ENCODE results near the gene SLC1A3. TPM values are rescaled to one million over a fixed set of nuclear protein-coding genes. Genes with fewer than 3 reads are reported as not detected.

Gene SLC1A3
- total and polyA plus RNA-seq, 12 donors: 10.0 to 94.1 (median 43.2) TPM

DNA sequence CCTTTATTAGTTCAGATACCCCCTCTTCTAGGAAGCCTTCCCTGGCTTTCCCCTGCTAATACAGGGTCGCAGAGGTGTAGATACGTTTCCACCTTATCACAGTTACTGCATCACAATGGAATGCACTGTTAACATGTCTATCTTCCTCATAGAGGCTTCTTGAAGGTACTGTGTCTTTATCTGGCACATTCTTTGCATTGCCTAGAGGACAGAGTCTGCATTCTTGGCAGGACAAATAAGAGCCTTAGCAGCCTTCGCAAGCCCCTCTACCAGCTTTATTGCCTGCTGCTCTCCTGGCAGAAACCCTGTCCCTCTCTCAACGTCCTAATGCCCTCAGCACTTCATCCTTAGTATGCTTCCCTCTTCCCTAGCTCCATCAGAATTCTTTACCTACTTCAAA lies 31.6 kb downstream of the SLC1A3 start:
- WGBS, 4 donors: 54 to 68% (median 64%) methylated on average over 4 of the region's 4 CpGs
- DNase-seq: no peak
- TF ChIP-seq, protein P1, sequence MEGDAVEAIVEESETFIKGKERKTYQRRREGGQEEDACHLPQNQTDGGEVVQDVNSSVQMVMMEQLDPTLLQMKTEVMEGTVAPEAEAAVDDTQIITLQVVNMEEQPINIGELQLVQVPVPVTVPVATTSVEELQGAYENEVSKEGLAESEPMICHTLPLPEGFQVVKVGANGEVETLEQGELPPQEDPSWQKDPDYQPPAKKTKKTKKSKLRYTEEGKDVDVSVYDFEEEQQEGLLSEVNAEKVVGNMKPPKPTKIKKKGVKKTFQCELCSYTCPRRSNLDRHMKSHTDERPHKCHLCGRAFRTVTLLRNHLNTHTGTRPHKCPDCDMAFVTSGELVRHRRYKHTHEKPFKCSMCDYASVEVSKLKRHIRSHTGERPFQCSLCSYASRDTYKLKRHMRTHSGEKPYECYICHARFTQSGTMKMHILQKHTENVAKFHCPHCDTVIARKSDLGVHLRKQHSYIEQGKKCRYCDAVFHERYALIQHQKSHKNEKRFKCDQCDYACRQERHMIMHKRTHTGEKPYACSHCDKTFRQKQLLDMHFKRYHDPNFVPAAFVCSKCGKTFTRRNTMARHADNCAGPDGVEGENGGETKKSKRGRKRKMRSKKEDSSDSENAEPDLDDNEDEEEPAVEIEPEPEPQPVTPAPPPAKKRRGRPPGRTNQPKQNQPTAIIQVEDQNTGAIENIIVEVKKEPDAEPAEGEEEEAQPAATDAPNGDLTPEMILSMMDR (IDR thresholded peaks at IDR 0.05): no peak
- no peak for TF ChIP-seq POLR2A (IDR thresholded peaks at IDR 0.05)
- intact Hi-C loops (cut with DNase I): no loop called here
- Histone ChIP-seq H3K27me3 (no peaks in the 10 kb centered on the region), H3K36me3 (replicated peaks in 1 of 2) (no peaks in the 10 kb centered on the region), H3K27ac (no peak overlapping the region), H3K9me3 (replicated peaks in 1 of 3) (no peaks in the 10 kb centered on the region), H3K4me3 (no peak overlapping the region), H3K4me1 (replicated peaks in 1 of 2) (no peaks in the 10 kb centered on the region)

- no peak overlapping the region for H3K4me3 ChIP-seq
- no peaks in the 10 kb centered on the region for H3K9me3 ChIP-seq (replicated peaks in 1 of 3)
- WGBS, 4 donors: 60 to 76% (median 74%) methylated on average over 1 of the region's 1 CpG
Measured at GRCh38 chr5:36640949-36641348, 34.5 kb downstream of the SLC1A3 start.

GRCh38 chr5:36641431-36641830 lies 35.0 kb downstream of the SLC1A3 start:
- Histone ChIP-seq H3K9me3 (replicated peaks in 1 of 3) (no peaks in the 10 kb centered on the region), H3K36me3 (replicated peaks in 1 of 2) (no peaks in the 10 kb centered on the region), H3K4me3 (no peak overlapping the region), H3K27me3 (no peaks in the 10 kb centered on the region), H3K27ac (no peak overlapping the region), H3K4me1 (replicated peaks in 1 of 2) (no peaks in the 10 kb centered on the region)
- DNase-seq: no peak
- TF ChIP-seq, protein P1 (IDR thresholded peaks at IDR 0.05): no peak
- no peak for TF ChIP-seq POLR2A (IDR thresholded peaks at IDR 0.05)
- intact Hi-C loops (cut with DNase I): no loop called here

More at GRCh38 chr5:36640949-36641348, 34.5 kb downstream of the SLC1A3 start:
- intact Hi-C loops (cut with DNase I): no loop called here
- DNase-seq: no peak
- TF ChIP-seq, protein P1 (IDR thresholded peaks at IDR 0.05): no peak
- TF ChIP-seq POLR2A (IDR thresholded peaks at IDR 0.05): no peak
- Histone ChIP-seq H3K4me1 (replicated peaks in 1 of 2) (no peaks in the 10 kb centered on the region), H3K27me3 (no peaks in the 10 kb centered on the region), H3K36me3 (replicated peaks in 1 of 2) (no peaks in the 10 kb centered on the region), H3K27ac (no peak overlapping the region)

GRCh38 chr5:36642089-36642488 lies 35.7 kb downstream of the SLC1A3 start:
- Histone ChIP-seq H3K27ac (no peak overlapping the region), H3K36me3 (replicated peaks in 1 of 2) (no peaks in the 10 kb centered on the region), H3K4me1 (replicated peaks in 1 of 2) (no peaks in the 10 kb centered on the region), H3K9me3 (replicated peaks in 1 of 3) (no peaks in the 10 kb centered on the region), H3K4me3 (no peak overlapping the region), H3K27me3 (no peaks in the 10 kb centered on the region)
- intact Hi-C loops (cut with DNase I): no loop called here
- no peak for DNase-seq
- TF ChIP-seq, protein P1 (IDR thresholded peaks at IDR 0.05): no peak
- TF ChIP-seq POLR2A (IDR thresholded peaks at IDR 0.05): no peak
- WGBS, 4 donors: 64 to 75% (median 70%) methylated on average over 4 of the region's 4 CpGs
